Measurements from ENCODE around the gene PAMR1. TPM values are rescaled to one million over a fixed set of nuclear protein-coding genes. Genes with fewer than 3 reads are reported as not detected.

PAMR1 gene
- total and polyA plus RNA-seq, 2 experiments from 2014 or later, result 119 to 151 TPM

GRCh38 chr11:35425603-35426212 is 99.7 kb downstream of the PAMR1 start:
- 92 to 93% methylated on average over 4 of the region's 4 CpGs for WGBS, 2 experiments (ENCODE audit: low coverage in 1 of 2, low lambda C conversion rate in 2 of 2, missing lambda C conversion rate in 2 of 2)
- TF ChIP-seq EZH2phosphoT487 (IDR thresholded peaks at IDR 0.05; ENCODE audit: insufficient read depth, low read depth) (no peak), EZH2 (IDR thresholded peaks at IDR 0.05; ENCODE audit: insufficient read depth, poor library complexity, severe bottlenecking) (no peak)
- H3K9ac ChIP-seq, result no peak overlapping the region
- H3K4me2 ChIP-seq (ENCODE audit: unreplicated experiment), result no peak overlapping the region
- peaks cover 58% of the 10 kb centered on the region for H3F3A ChIP-seq (ENCODE audit: insufficient read depth)
- H3K9me2 ChIP-seq (ENCODE audit: insufficient read depth), result no peaks in the 10 kb centered on the region
- H3K27ac ChIP-seq, result no peak overlapping the region
- H3K27me3 ChIP-seq (replicated peaks; ENCODE audit: insufficient read depth), result no peaks in the 10 kb centered on the region
- H3K4me3 ChIP-seq, result no peak overlapping the region
- no peaks in the 10 kb centered on the region for H4K20me1 ChIP-seq (ENCODE audit: insufficient read depth)
- H3K36me3 ChIP-seq (ENCODE audit: low read depth), result peaks cover 11% of the 10 kb centered on the region; the same call in 1 of the 2 replicates
- no peaks in the 10 kb centered on the region for H3K79me2 ChIP-seq (ENCODE audit: insufficient read depth)
- H3K9me3 ChIP-seq (ENCODE audit: low read depth), result no peaks in the 10 kb centered on the region
- in situ Hi-C loops (cut with MboI), result no loop called here
- DNase-seq, result no peak
- peaks cover 45% of the 10 kb centered on the region for H3K4me1 ChIP-seq (ENCODE audit: insufficient read depth)
- H2AFZ ChIP-seq, result no peak overlapping the region

DNA sequence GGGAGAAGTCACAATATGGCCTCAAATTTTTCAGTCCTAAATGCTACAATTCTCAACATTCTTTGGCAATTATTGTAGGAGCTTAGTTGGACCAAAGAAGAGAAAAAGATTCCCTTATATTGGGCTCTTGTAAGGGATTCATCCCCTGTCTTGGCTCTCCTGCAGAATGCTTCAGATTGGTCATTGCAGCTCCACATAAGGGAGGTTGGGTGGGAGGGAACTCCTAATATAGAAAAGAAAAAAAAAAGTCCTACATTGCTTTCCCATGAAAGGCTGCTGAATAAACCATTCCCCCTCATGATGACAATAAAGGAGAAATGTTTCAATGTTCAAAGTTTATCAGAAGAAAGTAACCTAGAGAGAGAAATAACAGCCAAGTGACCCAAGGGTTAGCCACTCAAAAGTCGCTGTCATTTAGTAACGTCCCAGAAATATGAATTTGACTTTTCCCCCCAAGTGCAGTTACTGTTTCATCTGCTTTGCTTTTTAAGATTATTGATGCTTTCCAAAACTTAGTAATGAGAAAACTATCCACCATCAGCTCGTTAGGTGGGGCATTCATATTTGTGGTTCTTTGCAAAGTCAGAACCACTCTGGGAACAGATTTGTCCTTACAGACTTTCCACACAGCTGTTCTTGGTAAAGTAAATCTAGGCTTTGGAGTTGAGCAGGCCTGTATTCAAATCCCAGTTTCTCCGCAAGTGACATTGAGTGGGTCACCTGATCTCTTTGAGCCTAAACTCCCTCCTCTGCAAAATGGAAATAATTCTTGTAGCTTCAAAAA is 101.1 kb downstream of the PAMR1 start:
- DNase-seq, result peak; percentile 83
- Histone ChIP-seq H3K9me3 (ENCODE audit: low read depth) (no peaks in the 10 kb centered on the region), H3K4me2 (ENCODE audit: unreplicated experiment) (peak overlapping the region; percentile 65), H3K79me2 (ENCODE audit: insufficient read depth) (no peaks in the 10 kb centered on the region), H3K36me3 (ENCODE audit: low read depth) (0 out of 2 replicates have a peak, but pooled peaks cover 5% of the 10 kb centered on the region), H2AFZ (no peak overlapping the region), H3K9ac (peak overlapping the region; percentile 32; the same call in 1 of the 2 replicates), H3K4me1 (ENCODE audit: insufficient read depth) (peaks cover 45% of the 10 kb centered on the region), H3F3A (ENCODE audit: insufficient read depth) (peaks cover 58% of the 10 kb centered on the region), H4K20me1 (ENCODE audit: insufficient read depth) (no peaks in the 10 kb centered on the region), H3K27me3 (replicated peaks; ENCODE audit: insufficient read depth) (no peaks in the 10 kb centered on the region), H3K9me2 (ENCODE audit: insufficient read depth) (no peaks in the 10 kb centered on the region), H3K4me3 (peak overlapping the region; percentile 35; the same call in 1 of the 2 replicates), H3K27ac (peak overlapping the region; percentile 79)
- in situ Hi-C loops (cut with MboI), result loop anchor here (25.0 kb wide), 1 partner anchor 837 kb away; no protein-coding TSS in a partner anchor
- 22 to 28% methylated on average over 4 of the region's 4 CpGs for WGBS, 2 experiments (ENCODE audit: low coverage in 1 of 2, low lambda C conversion rate in 2 of 2, missing lambda C conversion rate in 2 of 2)
- 0 out of 2 replicates have a peak, but pooled peaks have one; percentile 47 for TF ChIP-seq EZH2phosphoT487 (IDR thresholded peaks at IDR 0.05; ENCODE audit: insufficient read depth, low read depth)
- no peak for TF ChIP-seq EZH2 (IDR thresholded peaks at IDR 0.05; ENCODE audit: insufficient read depth, poor library complexity, severe bottlenecking)

- DNase-seq, result no peak
- peak overlapping the region; percentile 79; the same call in 1 of the 2 replicates for H2AFZ ChIP-seq
- H3K4me3 ChIP-seq, result peak overlapping the region; percentile 73; the same call in 1 of the 2 replicates
- no peak overlapping the region for H3K9ac ChIP-seq
- H3K79me2 ChIP-seq (ENCODE audit: insufficient read depth), result no peaks in the 10 kb centered on the region
- H3K9me3 ChIP-seq (ENCODE audit: low read depth), result no peaks in the 10 kb centered on the region
- TF ChIP-seq EZH2phosphoT487 (IDR thresholded peaks at IDR 0.05; ENCODE audit: insufficient read depth, low read depth) (no peak), EZH2 (IDR thresholded peaks at IDR 0.05; ENCODE audit: insufficient read depth, poor library complexity, severe bottlenecking) (no peak)
- no peaks in the 10 kb centered on the region for H3K36me3 ChIP-seq (ENCODE audit: low read depth)
- H3K4me1 ChIP-seq (ENCODE audit: insufficient read depth), result peaks cover 22% of the 10 kb centered on the region
- peaks cover 29% of the 10 kb centered on the region for H3F3A ChIP-seq (ENCODE audit: insufficient read depth)
- no peaks in the 10 kb centered on the region for H3K9me2 ChIP-seq (ENCODE audit: insufficient read depth)
- WGBS, 2 experiments (ENCODE audit: low coverage in 1 of 2, low lambda C conversion rate in 2 of 2, missing lambda C conversion rate in 2 of 2), result 46 to 51% methylated on average over 17 of the region's 17 CpGs
- H3K27me3 ChIP-seq (replicated peaks; ENCODE audit: insufficient read depth), result no peaks in the 10 kb centered on the region
- in situ Hi-C loops (cut with MboI), result loop anchor here (25.0 kb wide), 1 partner anchor 833 kb away; no protein-coding TSS in a partner anchor
- H3K4me2 ChIP-seq (ENCODE audit: unreplicated experiment), result peak overlapping the region; percentile 94
- no peak overlapping the region for H3K27ac ChIP-seq
- H4K20me1 ChIP-seq (ENCODE audit: insufficient read depth), result no peaks in the 10 kb centered on the region
Measured at GRCh38 chr11:35420371-35420770, 105.0 kb downstream of the PAMR1 start.

DNA sequence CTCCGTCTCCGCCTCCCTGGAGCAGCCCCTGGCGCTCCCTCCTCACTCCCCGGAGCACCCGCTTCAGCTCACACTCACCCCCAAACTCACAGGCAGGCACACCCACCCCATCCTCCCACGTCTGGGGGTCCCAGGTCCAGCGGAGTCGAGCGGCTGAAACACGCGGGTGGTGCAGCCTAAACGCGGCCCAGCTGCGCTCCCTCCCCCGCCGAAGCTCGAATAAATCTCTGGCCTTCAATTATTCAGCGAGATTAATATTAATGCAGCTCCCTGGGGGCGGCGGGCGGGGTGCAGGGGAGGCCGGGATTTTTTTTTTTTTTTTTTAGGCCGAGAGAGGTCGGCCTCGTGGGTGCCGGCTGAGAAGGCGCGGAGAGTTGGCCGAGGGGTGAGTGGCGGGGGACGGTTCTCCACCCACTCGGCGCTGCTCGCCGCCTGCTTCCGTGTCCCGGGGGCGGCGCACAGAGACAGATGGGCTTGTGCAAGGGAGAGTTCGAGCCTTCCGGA is 105.5 kb downstream of the PAMR1 start:
- no peak for TF ChIP-seq EZH2phosphoT487 (IDR thresholded peaks at IDR 0.05; ENCODE audit: insufficient read depth, low read depth)
- TF ChIP-seq EZH2 (IDR thresholded peaks at IDR 0.05; ENCODE audit: insufficient read depth, poor library complexity, severe bottlenecking), result no peak
- H3K4me1 ChIP-seq (ENCODE audit: insufficient read depth), result peaks cover 17% of the 10 kb centered on the region
- peak overlapping the region; percentile 73 for H3K4me3 ChIP-seq
- peaks cover 24% of the 10 kb centered on the region for H3F3A ChIP-seq (ENCODE audit: insufficient read depth)
- no peaks in the 10 kb centered on the region for H3K79me2 ChIP-seq (ENCODE audit: insufficient read depth)
- no peaks in the 10 kb centered on the region for H3K9me3 ChIP-seq (ENCODE audit: low read depth)
- H3K4me2 ChIP-seq (ENCODE audit: unreplicated experiment), result peak overlapping the region; percentile 94
- no peaks in the 10 kb centered on the region for H4K20me1 ChIP-seq (ENCODE audit: insufficient read depth)
- H2AFZ ChIP-seq, result peak overlapping the region; percentile 79
- H3K9ac ChIP-seq, result peak overlapping the region; percentile 70
- no peaks in the 10 kb centered on the region for H3K36me3 ChIP-seq (ENCODE audit: low read depth)
- H3K9me2 ChIP-seq (ENCODE audit: insufficient read depth), result no peaks in the 10 kb centered on the region
- H3K27ac ChIP-seq, result no peak overlapping the region
- WGBS, 2 experiments (ENCODE audit: low coverage in 1 of 2, low lambda C conversion rate in 2 of 2, missing lambda C conversion rate in 2 of 2), result 5 to 6% methylated on average over 29 to 41 of the region's 41 CpGs
- no peaks in the 10 kb centered on the region for H3K27me3 ChIP-seq (replicated peaks; ENCODE audit: insufficient read depth)
- in situ Hi-C loops (cut with MboI), result loop anchor here (10.0 to 25.0 kb wide), 2 partner anchors 495 to 833 kb away; no protein-coding TSS in a partner anchor
- peak; percentile 52 for DNase-seq
